Skeletal muscle cell (primary cell): ENCODE measurements around the gene MTARC2.
A peak's percentile ranks its signal among the peaks of the same experiment; 100 is the strongest.
"Not testable (repeated sequence)": the region's sequence is repeated elsewhere in the genome, so short reads cannot be mapped to it uniquely, and the experiment has no call there.

Experiments used
- DNase-seq: peaks from one replicate; pipeline ENCODE4 v3.0.0-alpha.2; 2010; ENCODE audit warnings: low read depth
- H3K4me3 ChIP-seq: 2 replicates; pipeline ENCODE4 v1.5.1; 2011; ENCODE audit warnings: low read depth, mild to moderate bottlenecking, control low read depth, low read length, moderate library complexity

Gene MTARC2

GRCh38 chr1:220748089-220748934, at the start of gene MTARC2:
MTARC2 (plus strand) TSS chr1:220748322; CDS start chr1:220748532, 210 bp downstream.
- H3K4me3 ChIP-seq, result peak within 1 kb of the TSS; percentile 66
- peak; percentile 41 for DNase-seq

GRCh38 chr1:220698607-220699016, 49.5 kb upstream of the MTARC2 start:
- DNase-seq, result no peak
- no peak overlapping the region for H3K4me3 ChIP-seq

GRCh38 chr1:220699044-220699443, 49.1 kb upstream of the MTARC2 start:
- H3K4me3 ChIP-seq, result no peak overlapping the region
- no peak for DNase-seq

GRCh38 chr1:220700556-220701179, 47.5 kb upstream of the MTARC2 start:
- no peak overlapping the region for H3K4me3 ChIP-seq
- no peak for DNase-seq

- no peak overlapping the region for H3K4me3 ChIP-seq
- DNase-seq, result no peak
Observed at GRCh38 chr1:220701974-220702373, 46.1 kb upstream of the MTARC2 start.

- no peak overlapping the region for H3K4me3 ChIP-seq
- no peak for DNase-seq
Observed at GRCh38 chr1:220702733-220703270, 45.3 kb upstream of the MTARC2 start.

- DNase-seq, result no peak
- H3K4me3 ChIP-seq, result no peak overlapping the region
Observed at GRCh38 chr1:220703305-220703704, 44.8 kb upstream of the MTARC2 start.

GRCh38 chr1:220705782-220706181, 42.3 kb upstream of the MTARC2 start:
- DNase-seq, result no peak
- no peak overlapping the region for H3K4me3 ChIP-seq

GRCh38 chr1:220706480-220706879, 41.6 kb upstream of the MTARC2 start:
- DNase-seq, result no peak

GRCh38 chr1:220707160-220707559, 41.0 kb upstream of the MTARC2 start:
- DNase-seq, result no peak
- H3K4me3 ChIP-seq, result no peak overlapping the region

More at GRCh38 chr1:220706480-220706879, 41.6 kb upstream of the MTARC2 start:
- no peak overlapping the region for H3K4me3 ChIP-seq

- DNase-seq, result no peak
- no peak overlapping the region for H3K4me3 ChIP-seq
Observed at GRCh38 chr1:220708244-220708643, 39.9 kb upstream of the MTARC2 start.

- H3K4me3 ChIP-seq, result no peak overlapping the region
- no peak for DNase-seq
Observed at GRCh38 chr1:220708936-220709801, 39.0 kb upstream of the MTARC2 start.

GRCh38 chr1:220710333-220710732, 37.8 kb upstream of the MTARC2 start:
- no peak overlapping the region for H3K4me3 ChIP-seq
- DNase-seq, result no peak

GRCh38 chr1:220711056-220711809, 36.9 kb upstream of the MTARC2 start:
- no peak overlapping the region for H3K4me3 ChIP-seq
- DNase-seq, result no peak

- H3K4me3 ChIP-seq, DNase-seq: not testable (repeated sequence)
Observed at GRCh38 chr1:220715986-220716385, 32.1 kb upstream of the MTARC2 start.

GRCh38 chr1:220717800-220718640, 30.1 kb upstream of the MTARC2 start:
- DNase-seq, result no peak
- no peak overlapping the region for H3K4me3 ChIP-seq

- H3K4me3 ChIP-seq, DNase-seq: not testable (repeated sequence)
Observed at GRCh38 chr1:220721266-220721665, 26.9 kb upstream of the MTARC2 start.

- DNase-seq, result no peak
Observed at GRCh38 chr1:220726634-220727033, 21.5 kb upstream of the MTARC2 start.

More at GRCh38 chr1:220726634-220727033, 21.5 kb upstream of the MTARC2 start:
- no peak overlapping the region for H3K4me3 ChIP-seq
